ENCODE measurements around the gene PRXL2B. TPM values are rescaled to one million over a fixed set of nuclear protein-coding genes. Genes with fewer than 3 reads are reported as not detected.

PRXL2B gene
- total and polyA plus RNA-seq, 10 of the 15 experiments (the other 5 are each of a cell fraction or from before 2014, with no cell fraction given) = 0.44 to 5.6 (median 4.0) TPM

- TF ChIP-seq E4F1 (IDR thresholded peaks at IDR 0.05; ENCODE audit: borderline replicate concordance, partially characterized antibody) (no peak), PAX8 (IDR thresholded peaks at IDR 0.05) (no peak), EZH2 (IDR thresholded peaks at IDR 0.05; ENCODE audit: borderline replicate concordance, control insufficient read depth, low read depth, low read length) (no peak), TCF12 (IDR thresholded peaks at IDR 0.05; ENCODE audit: low read depth, low read length) (no peak), CEBPB (IDR thresholded peaks at IDR 0.05; ENCODE audit: borderline replicate concordance in 1 of 2, low read depth in 2 of 2, low read length in 2 of 2) (no peak), RELA (IDR thresholded peaks at IDR 0.05; ENCODE audit: borderline replicate concordance, partially characterized antibody) (peak; percentile 63), IRF3 (IDR thresholded peaks at IDR 0.05) (no peak), NFXL1 (IDR thresholded peaks at IDR 0.05; ENCODE audit: borderline replicate concordance) (no peak), POLR2AphosphoS2 (IDR thresholded peaks at IDR 0.05; ENCODE audit: low read depth, low read length) (peak; percentile 75; the same call in 1 of the 2 replicates), IRF4 (IDR thresholded peaks at IDR 0.05; ENCODE audit: low read depth, low read length) (peak; percentile 41; the same call in 1 of the 2 replicates), ZNF622 (IDR thresholded peaks at IDR 0.05) (no peak), SMARCA5 (IDR thresholded peaks at IDR 0.05) (peak; percentile 9; the same call in 1 of the 2 replicates), MTA3 (IDR thresholded peaks at IDR 0.05; ENCODE audit: borderline replicate concordance, low read length) (peak; percentile 82; the same call in 1 of the 2 replicates), TBL1XR1 (IDR thresholded peaks at IDR 0.05; ENCODE audit: low read depth, low read length) (peak; percentile 18; the same call in 1 of the 2 replicates)
Observed at GRCh38 chr1:2555634-2556276, 30.8 kb upstream of the PRXL2B start (continued).

Measured in GM12878 (cell line).